Muscle of leg (tissue), 16 donors: ENCODE results near the gene TRIM71. TPM values are rescaled to one million over a fixed set of nuclear protein-coding genes. Genes with fewer than 3 reads are reported as not detected.
"Not testable (repeated sequence)": the region's sequence is repeated elsewhere in the genome, so short reads cannot be mapped to it uniquely, and the experiment has no call there.

ENCODE experiments used
- DNase-seq: peaks from one replicate; pipeline ENCODE4 v3.0.0; 2013
- H3K27ac ChIP-seq: one replicate; pipeline ENCODE4 v1.5.1; 2013; ENCODE audit warnings: mild to moderate bottlenecking, low read length, control low read depth
- H3K27me3 ChIP-seq: one replicate; pipeline ENCODE4 v1.6.1; 2013; ENCODE audit warnings: low read length; ENCODE audit not compliant: control insufficient read depth, insufficient read depth
- H3K36me3 ChIP-seq: one replicate; pipeline ENCODE4 v1.6.1; 2013; ENCODE audit warnings: low read length; ENCODE audit not compliant: control insufficient read depth, insufficient read depth
- H3K4me1 ChIP-seq: one replicate; pipeline ENCODE4 v1.6.1; 2013; ENCODE audit warnings: low read length; ENCODE audit not compliant: control insufficient read depth, insufficient read depth
- H3K4me3 ChIP-seq: one replicate; pipeline ENCODE4 v1.5.1; 2013; ENCODE audit warnings: low read length, control low read depth
- H3K9me3 ChIP-seq: replicated peaks from 2 replicates; pipeline ENCODE4 v1.6.1; 2013; ENCODE audit warnings: low read depth, low read length; ENCODE audit not compliant: control insufficient read depth
- WGBS: methylation state at CpG from one replicate; pipeline ENCODE4 v1.1.5; 2013; ENCODE audit warnings: missing lambda C conversion rate; ENCODE audit not compliant: insufficient coverage; 5-methylcytosine and 5-hydroxymethylcytosine counted together
- long read RNA-seq, 11 donors: transcript quantifications; one replicate each; lab custom pipeline, GENCODE V29; 2026
- polyA plus RNA-seq, 8 donors: library from polyadenylated mRNA; unstranded; fragments of 120-200 nt; gene quantifications; one replicate each; pipeline versions ENCODE4 v1.2.1 to v1.2.3, GENCODE V29; 2013; ENCODE audit warnings: inconsistent platforms in 1 of 8, low replicate concordance in 1 of 8; ENCODE audit not compliant: insufficient read length in 8 of 8, insufficient read depth in 1 of 8
- total RNA-seq: library from RNA; stranded (reverse); fragments of 120-200 nt; gene quantifications from one replicate; pipeline ENCODE4 v1.2.4, GENCODE V29; 2013

TRIM71 gene
- total RNA-seq (0.18 TPM), polyA plus RNA-seq (under 1 TPM; 0.13 to 0.44 (median 0.18) TPM)
- long read RNA-seq, donor 1 = 0 reads
- long read RNA-seq, donor 2 = 0 reads
- long read RNA-seq, donor 3 = 0 reads
- long read RNA-seq, donor 4 = 0 reads
- long read RNA-seq, donor 5 = 0 reads
- long read RNA-seq, donor 6 = 0 reads
- long read RNA-seq, donor 7 = 0 reads
- long read RNA-seq, donor 8 = 0 reads
- long read RNA-seq, donor 9 = 0 reads
- long read RNA-seq, donor 10 = 0 reads
- long read RNA-seq, donor 11 = 0 reads

DNA sequence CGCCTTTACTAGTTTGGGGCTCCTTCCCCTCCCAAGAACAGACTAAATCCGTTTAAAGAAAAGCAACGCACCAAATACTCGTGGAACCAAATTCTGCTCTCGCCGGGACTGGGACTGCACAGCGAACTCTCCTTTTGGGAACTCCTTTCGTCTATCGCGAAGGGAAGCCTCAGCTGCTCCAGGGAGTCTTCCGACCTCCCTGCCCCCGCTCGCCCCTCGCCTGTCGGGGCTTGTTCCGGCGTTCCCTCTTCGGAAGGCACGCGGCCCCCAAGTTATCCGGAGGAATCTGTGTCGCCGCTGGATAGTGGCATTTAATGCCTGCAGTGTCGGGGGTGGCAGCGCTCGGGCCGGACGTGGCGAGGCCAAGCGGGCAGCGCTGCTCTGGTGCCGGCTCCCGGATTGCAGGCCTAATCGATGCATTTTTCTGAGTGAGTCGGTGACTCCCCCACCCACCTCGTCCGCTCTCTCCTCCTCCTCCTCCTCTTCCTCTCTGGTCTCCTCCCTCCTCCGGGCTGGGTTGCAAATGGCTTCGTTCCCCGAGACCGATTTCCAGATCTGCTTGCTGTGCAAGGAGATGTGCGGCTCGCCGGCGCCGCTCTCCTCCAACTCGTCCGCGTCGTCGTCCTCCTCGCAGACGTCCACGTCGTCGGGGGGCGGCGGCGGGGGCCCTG lies at the start of gene TRIM71:
Gene TRIM71, plus strand, starts transcription at position 440 of the 671 bp plus-strand sequence. Its CDS starts 84 bp downstream, at position 524.
- Histone ChIP-seq H3K9me3 (no peaks in the 10 kb centered on the region), H3K27ac (no peak within 1 kb of the TSS), H3K36me3 (no peaks in the 10 kb centered on the region), H3K4me3 (peak within 1 kb of the TSS; percentile 44), H3K27me3 (peaks cover 67% of the 10 kb centered on the region), H3K4me1 (peaks cover 16% of the 10 kb centered on the region)
- under 1% methylated on average over 59 of the region's 59 CpGs for WGBS
- peak; percentile 18 for DNase-seq

DNA sequence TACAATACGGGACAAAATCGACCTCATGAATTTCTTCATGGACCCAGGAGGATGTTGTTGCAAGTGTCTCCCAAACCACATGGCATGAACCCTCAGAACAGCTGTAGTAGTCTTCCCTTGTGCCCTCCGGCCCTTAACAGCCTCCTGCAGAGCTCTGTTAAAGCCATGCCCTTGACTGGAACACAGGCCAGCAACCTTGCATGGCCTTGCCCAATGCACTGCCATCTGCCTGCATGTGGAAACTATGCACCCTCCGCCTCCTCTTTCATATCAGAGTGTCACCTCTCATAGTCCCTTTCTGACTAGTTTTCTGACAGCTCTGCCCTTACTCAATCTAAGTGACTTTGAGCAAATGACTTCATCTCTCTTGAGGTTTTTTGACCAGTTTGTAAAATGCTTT lies 39.4 kb upstream of the TRIM71 start:
- no peak for DNase-seq
- peaks cover 20% of the 10 kb centered on the region for H3K36me3 ChIP-seq
- H3K4me3 ChIP-seq = no peak overlapping the region
- peaks cover 7% of the 10 kb centered on the region for H3K27me3 ChIP-seq
- WGBS = 84% methylated on average over 4 of the region's 4 CpGs
- H3K9me3 ChIP-seq = no peaks in the 10 kb centered on the region
- peaks cover 11% of the 10 kb centered on the region for H3K4me1 ChIP-seq
- no peak overlapping the region for H3K27ac ChIP-seq

DNA sequence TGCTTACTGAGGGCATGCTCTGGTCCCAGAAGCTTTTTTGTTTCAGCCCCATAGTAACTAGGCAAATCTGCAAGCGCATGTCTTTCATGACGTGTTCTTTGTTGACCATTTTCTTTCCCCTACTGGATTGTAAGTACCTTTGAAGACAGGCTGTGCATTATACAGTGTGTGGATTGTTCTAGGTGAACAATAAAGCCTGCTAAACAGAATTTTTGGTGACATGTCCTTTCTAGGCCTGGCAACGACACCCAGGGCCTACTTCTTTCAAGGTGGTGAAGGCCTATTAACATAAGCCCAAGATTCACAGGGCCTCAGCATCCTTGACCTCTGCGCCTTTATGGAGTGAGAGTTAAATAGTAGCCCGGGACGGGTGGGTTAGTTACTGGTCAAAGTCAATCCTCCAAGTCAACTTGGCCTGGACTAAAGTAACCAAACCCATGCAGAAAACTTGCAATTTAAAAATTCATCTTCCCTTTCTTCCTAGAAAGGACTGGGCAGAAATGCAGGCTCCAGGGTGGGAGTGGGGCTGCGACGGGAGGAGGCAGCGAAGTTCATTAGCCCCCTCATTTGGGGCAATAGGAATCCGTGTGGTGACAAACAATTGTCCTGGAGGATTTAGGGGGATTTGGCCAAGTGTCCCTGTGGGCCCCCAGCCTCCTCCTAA lies 37.6 kb upstream of the TRIM71 start:
- no CpG with 5 or more reads among the region's 10 CpGs for WGBS

DNA sequence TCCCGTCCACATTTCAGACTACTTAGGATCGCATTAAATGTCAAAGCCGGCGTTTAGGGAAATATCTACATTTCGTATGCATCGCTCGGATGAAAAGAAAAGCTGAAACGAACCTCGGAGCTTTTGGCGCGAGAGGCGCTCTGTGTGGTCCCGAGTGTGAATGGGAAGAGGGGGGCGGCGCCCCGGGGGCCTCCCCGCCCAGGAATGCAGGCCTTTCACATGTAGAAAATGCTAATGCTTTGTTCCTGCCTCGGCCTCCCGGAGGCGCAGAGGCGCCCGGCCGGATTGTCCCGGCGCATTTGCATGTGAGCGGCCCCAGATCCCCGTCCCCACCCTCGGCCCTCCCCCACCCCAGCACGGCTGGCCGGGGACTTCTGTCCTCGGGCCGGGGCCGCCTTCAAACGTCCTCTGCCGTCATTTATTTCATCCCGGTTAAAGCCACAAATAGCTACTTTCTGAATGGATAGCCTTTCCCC lies 37.0 kb upstream of the TRIM71 start:
- H3K27ac ChIP-seq = peak overlapping the region; percentile 72
- H3K36me3 ChIP-seq = peaks cover 10% of the 10 kb centered on the region
- no peaks in the 10 kb centered on the region for H3K9me3 ChIP-seq
- peaks cover 7% of the 10 kb centered on the region for H3K27me3 ChIP-seq
- peaks cover 11% of the 10 kb centered on the region for H3K4me1 ChIP-seq
- 1% methylated on average over 32 of the region's 36 CpGs for WGBS
- peak overlapping the region; percentile 64 for H3K4me3 ChIP-seq
- DNase-seq = peak; percentile 43

More for the DNA sequence above, 37.6 kb upstream of the TRIM71 start:
- H3K36me3 ChIP-seq = peaks cover 13% of the 10 kb centered on the region
- no peaks in the 10 kb centered on the region for H3K9me3 ChIP-seq
- no peak for DNase-seq
- peaks cover 11% of the 10 kb centered on the region for H3K4me1 ChIP-seq
- no peak overlapping the region for H3K27ac ChIP-seq
- peak overlapping the region; percentile 64 for H3K4me3 ChIP-seq
- H3K27me3 ChIP-seq = peaks cover 7% of the 10 kb centered on the region

DNA sequence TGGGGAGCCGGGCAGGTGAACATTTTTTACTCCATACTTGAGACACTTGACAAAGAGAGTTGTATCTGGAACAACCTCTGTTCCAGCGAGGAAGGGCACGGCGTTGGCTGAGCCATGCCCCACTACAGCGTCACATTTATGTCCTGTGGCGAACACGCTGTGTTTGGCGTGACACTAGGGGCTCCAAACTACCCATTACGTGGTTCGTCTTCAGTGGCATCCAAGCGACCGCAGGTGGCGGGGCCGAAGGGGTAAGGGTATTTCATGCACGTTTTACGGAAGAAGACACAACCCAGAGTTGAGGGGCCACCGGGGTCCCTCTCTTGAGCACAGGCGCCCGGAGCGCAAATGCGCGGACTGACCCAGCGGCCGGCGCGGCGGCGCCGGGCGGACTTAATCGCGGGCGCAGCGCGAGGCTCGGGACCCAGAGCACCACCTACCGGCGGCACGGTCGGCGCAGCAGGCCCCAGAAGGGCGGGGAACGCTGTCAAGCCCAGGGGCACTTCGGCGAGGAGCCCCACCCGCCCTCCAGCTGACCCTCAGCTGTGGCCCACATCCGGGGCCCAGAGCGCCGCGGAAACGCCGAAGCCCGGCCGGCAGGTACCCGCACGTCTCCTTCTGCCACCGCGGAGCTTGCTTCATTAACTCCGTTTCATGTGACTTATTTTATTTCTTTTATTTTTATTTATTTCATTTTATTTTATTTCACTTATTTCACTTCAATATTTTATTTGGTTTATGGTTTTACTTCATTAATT lies 36.4 kb upstream of the TRIM71 start:
- no peaks in the 10 kb centered on the region for H3K9me3 ChIP-seq
- H3K4me1 ChIP-seq = peaks cover 11% of the 10 kb centered on the region
- DNase-seq = peak; percentile 85
- H3K4me3 ChIP-seq = peak overlapping the region; percentile 64
- peaks cover 8% of the 10 kb centered on the region for H3K36me3 ChIP-seq
- peaks cover 7% of the 10 kb centered on the region for H3K27me3 ChIP-seq
- H3K27ac ChIP-seq = peak overlapping the region; percentile 72
- WGBS = under 1% methylated on average over 47 of the region's 59 CpGs

DNA sequence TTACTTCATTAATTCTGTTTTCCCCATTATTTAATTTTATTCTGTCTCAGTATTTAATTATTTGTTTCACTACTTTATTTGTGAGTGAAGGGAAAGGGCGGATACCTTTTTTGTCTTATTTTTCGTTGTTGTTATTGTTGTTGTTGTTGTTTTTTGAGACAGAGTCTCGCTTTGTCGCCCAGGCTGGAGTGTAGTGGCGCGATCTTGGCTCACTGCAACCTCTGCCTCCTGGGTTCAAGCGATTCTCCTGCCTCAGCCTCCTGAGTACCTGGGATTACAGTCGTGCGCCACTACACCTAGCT lies 35.9 kb upstream of the TRIM71 start:
- H3K9me3 ChIP-seq, H3K36me3 ChIP-seq, H3K4me3 ChIP-seq, H3K27ac ChIP-seq, DNase-seq, H3K27me3 ChIP-seq: not testable (repeated sequence)
- WGBS = 97% methylated on average over 3 of the region's 9 CpGs
- peaks cover 11% of the 10 kb centered on the region for H3K4me1 ChIP-seq

DNA sequence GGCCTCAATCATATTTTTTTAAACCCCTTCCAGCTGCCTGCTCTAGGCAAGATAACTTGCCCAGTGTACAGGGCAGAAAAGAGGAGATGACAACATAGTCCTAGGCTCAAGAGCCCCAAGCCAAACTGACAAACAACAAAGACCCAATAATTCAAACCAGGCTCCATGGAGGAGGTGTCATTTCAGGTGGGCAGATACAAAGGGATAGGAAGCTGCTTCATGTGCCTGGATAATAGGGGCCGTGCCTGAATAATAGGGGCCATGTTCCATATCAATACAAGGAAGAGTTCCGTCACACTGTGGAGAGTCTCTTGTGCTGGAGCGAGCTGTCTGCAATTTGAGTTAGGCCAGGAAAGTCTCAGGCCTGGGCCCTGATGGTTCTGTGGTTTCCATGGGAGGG lies 35.4 kb upstream of the TRIM71 start:
- DNase-seq = no peak
- Histone ChIP-seq H3K36me3 (peaks cover under 1% of the 10 kb centered on the region), H3K27ac (no peak overlapping the region), H3K27me3 (peaks cover 7% of the 10 kb centered on the region), H3K4me1 (peaks cover 11% of the 10 kb centered on the region), H3K4me3 (no peak overlapping the region), H3K9me3 (no peaks in the 10 kb centered on the region)
- WGBS = 85% methylated on average over 3 of the region's 3 CpGs

DNA sequence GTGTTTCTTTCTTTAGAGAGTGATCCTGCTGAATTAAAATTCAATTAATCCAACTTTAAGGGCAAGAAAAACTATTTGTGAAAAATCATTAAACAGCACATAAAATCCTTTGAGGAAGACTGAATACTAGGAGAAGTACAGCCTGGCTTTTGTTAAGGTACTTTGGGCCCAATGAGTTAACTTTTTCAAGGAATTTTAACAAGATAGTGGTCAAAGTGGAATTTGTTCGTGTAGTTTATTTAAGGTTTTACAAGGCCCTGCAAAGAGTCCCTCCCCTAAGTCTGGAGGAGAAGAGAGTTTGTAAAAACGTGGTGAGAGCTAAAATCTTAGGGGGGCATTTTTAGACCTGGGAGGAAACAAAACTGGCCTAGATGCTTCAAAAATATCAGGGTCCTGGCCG lies 26.0 kb upstream of the TRIM71 start:
- 26% methylated on average over 3 of the region's 3 CpGs for WGBS

DNA sequence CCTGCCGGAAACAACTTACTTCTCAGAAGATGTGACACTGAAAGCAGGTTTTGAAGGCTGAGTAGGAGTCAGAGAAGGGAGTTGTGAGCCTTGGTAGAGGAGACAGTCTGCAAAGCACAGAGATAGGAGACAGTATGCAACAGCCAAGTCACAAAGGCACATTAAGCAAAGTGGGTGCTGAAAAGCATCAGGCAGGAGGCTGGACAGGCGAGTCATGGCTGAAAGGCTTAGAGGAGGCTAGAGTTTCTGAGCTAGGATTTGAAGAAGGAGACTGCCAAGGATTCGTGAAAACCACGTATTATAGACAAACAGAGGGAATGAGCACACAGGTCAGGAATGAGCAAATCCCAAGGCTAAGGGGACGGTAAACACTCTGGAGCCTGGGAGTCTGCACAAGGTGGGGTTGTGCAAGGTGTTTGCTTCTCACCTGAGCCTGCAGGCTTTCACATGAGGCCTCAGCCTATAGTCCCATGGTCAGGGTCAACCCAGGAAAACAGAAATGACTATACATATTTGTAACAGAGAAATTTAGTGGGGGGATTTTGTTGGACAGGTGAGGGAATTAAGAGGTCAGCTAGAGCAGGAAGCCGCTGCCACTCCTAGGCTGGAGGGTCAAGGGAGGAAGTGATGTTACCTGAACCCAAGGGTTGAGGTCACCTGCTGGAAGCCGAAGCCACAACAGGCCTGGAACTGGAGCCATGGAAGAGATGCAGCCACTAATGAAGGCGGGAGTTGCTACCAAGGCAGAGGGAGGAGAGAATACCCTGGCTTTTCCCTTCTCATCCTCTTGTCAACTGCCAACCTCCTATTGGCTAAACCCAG lies 23.1 kb upstream of the TRIM71 start:
- Histone ChIP-seq H3K27ac (no peak overlapping the region), H3K27me3 (peaks cover 2% of the 10 kb centered on the region), H3K9me3 (no peaks in the 10 kb centered on the region), H3K4me1 (no peaks in the 10 kb centered on the region), H3K36me3 (no peaks in the 10 kb centered on the region), H3K4me3 (no peak overlapping the region)
- no peak for DNase-seq
- WGBS = 55% methylated on average over 7 of the region's 8 CpGs

More for the DNA sequence above, 26.0 kb upstream of the TRIM71 start:
- no peaks in the 10 kb centered on the region for H3K4me1 ChIP-seq
- no peaks in the 10 kb centered on the region for H3K36me3 ChIP-seq
- peaks cover 2% of the 10 kb centered on the region for H3K27me3 ChIP-seq
- H3K9me3 ChIP-seq = no peaks in the 10 kb centered on the region
- no peak overlapping the region for H3K4me3 ChIP-seq
- H3K27ac ChIP-seq = no peak overlapping the region
- DNase-seq = no peak
